GM10248 (cell line): ENCODE data around the gene RANBP3L.

ENCODE experiments used
- CTCF ChIA-PET: fragments of 300-600 bp; sonication (Branson Sonifier 250); formaldehyde crosslinking; extraction: SDS; loops from one replicate; lab custom pipeline; 2021; ENCODE audit warnings: antibody characterized with exemption; lab: Yijun Ruan, JAX
- POLR2A ChIA-PET: fragments of 350-650 bp; sonication (Branson Sonifier 250); formaldehyde crosslinking; extraction: SDS; loops from one replicate; lab custom pipeline; 2020; ENCODE audit warnings: antibody characterized with exemption; lab: Yijun Ruan, JAX
- DNase-seq: peaks from one replicate; pipeline ENCODE4 v3.0.0; 2012; ENCODE audit errors: extremely low spot score
- TF ChIP-seq, protein P1 (sequence below): IDR thresholded peaks from 2 replicates; pipeline ENCODE4 v1.5.1; 2012; ENCODE audit warnings: mild to moderate bottlenecking, low read depth; ENCODE audit errors: extremely low read depth, missing control alignments, control extremely low read depth

The RANBP3L gene

DNA sequence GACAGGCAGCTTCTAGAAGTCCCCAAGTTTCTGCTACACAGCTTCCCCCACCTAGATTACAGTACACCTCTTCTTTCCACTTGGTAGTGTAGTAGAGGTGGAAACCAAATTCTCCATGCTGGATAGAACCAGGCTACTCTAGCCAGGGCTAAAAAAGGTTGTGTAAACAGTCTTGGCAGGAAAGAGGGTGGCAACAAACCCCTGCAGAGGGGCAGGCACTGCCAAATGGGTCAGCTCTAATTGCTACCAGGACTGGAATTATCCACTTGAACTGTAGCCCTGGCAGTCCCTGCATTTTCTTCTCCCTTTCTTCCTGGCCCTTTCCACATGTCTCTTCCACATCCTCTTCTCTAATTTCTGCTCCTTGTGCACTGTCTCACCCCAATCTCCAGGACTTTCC is 24.8 kb downstream of the RANBP3L start:
- no peak for DNase-seq
- CTCF ChIA-PET, result interaction anchor here (1.3 to 7.9 kb wide), 3 partner anchors 8 to 29 kb away, joined by 3 to 54 read pairs (median 5); no protein-coding TSS in a partner anchor
- POLR2A ChIA-PET, result no interaction called here
- TF ChIP-seq, protein P1, sequence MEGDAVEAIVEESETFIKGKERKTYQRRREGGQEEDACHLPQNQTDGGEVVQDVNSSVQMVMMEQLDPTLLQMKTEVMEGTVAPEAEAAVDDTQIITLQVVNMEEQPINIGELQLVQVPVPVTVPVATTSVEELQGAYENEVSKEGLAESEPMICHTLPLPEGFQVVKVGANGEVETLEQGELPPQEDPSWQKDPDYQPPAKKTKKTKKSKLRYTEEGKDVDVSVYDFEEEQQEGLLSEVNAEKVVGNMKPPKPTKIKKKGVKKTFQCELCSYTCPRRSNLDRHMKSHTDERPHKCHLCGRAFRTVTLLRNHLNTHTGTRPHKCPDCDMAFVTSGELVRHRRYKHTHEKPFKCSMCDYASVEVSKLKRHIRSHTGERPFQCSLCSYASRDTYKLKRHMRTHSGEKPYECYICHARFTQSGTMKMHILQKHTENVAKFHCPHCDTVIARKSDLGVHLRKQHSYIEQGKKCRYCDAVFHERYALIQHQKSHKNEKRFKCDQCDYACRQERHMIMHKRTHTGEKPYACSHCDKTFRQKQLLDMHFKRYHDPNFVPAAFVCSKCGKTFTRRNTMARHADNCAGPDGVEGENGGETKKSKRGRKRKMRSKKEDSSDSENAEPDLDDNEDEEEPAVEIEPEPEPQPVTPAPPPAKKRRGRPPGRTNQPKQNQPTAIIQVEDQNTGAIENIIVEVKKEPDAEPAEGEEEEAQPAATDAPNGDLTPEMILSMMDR, result no peak

DNA sequence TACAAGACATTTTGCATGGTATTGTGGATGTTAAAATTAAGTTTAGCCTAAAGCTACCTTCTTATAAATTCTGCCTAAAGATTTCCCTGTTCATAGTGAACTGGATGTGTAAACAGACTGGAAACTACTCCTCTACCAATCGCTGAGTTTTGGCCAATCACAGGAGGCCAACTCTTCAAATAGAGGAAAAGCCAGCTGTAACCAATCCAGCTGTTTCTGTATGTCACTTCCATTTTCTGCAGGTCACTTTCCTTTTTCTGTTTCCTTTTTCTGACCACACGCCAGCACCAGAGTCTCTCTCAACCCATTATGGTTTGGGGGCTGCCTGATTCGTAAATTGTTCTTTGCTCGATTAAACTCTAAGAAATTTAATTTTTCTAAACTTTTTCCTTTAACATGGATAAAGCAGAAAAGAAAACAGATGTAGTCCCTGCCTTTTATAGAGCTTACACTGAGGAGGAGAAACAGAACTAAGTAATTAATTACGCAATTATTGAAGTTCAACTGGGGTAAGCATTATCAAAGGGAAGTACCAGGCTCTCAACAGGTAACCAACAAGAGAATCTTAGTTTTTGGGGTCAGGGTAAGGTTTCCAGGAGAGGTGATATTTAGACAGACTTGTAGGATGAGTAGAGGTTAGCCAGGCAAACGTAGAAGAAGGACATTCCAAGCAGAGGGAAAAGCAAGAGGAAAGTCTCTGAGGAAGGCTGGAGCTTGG is 27.7 kb downstream of the RANBP3L start:
- TF ChIP-seq, protein P1, result no peak
- ChIA-PET POLR2A (no interaction called here), CTCF (interaction anchor here (1.0 to 7.9 kb wide), 5 partner anchors 9 to 26 kb away, joined by 3 to 54 read pairs (median 3); no protein-coding TSS in a partner anchor)
- no peak for DNase-seq

DNA sequence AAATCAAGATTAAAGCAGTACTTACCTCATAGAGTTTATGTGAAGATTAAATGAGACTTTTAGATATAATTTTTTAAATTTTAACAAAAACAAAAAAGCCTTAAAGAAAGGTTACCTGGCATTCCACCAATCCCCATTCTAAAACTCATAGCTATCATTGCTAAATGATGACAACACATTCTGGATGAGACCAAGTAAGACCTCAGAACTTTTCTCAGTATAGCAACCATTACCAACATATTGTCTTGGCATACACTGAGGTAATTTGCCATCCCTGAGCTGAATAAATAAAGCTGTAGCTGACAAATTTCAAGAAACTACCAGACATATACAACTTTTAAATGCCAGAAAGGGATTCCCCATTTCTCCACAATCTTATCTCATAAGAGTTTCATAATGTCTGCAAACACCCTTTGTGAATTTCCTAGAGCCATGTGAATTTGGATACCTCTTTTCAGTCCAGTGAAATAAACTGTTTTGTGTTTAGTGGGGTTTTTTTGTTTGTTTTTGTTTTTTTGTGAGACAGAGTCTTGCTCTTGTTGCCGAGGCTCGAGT is 29.5 kb downstream of the RANBP3L start:
- TF ChIP-seq, protein P1, result no peak
- DNase-seq, result no peak
- POLR2A ChIA-PET, result no interaction called here
- CTCF ChIA-PET, result interaction anchor here (0.7 to 7.9 kb wide), 6 partner anchors 7 to 835 kb away, joined by 3 to 54 read pairs (median 4); no protein-coding TSS in a partner anchor

DNA sequence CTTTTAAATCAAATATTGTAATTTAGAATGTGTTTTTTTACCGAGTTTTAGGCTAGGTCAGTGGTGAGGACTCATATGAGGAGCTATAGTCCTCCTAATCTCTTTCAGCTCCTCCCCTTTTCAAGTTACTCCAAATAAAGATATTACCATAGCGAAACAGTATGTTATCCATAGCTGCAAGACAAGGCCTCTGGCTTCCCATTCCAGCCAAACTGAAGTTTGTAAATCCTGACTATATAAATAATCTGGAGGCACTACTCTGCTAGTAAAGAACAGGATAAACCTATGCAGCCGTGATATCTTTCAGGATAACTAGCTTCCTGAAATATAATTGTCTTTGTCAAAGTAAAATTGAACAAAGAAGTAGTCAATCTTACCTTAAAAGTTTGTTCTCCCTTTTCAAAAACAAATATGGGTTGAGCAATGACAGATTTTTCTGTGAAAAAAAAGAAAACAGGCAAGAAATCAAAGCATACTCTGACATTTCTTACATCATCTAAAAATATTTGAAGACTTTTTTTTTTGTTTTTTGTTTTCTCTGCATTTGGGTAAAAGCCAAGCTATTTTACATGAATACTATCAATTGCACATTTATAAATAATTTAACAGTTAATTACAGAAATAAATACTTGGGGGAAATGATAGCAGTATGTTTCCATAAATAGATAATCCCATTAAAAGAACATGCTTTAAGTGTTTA is 30.7 kb downstream of the RANBP3L start:
- no peak for DNase-seq
- ChIA-PET POLR2A (no interaction called here), CTCF (interaction anchor here (1.0 to 1.4 kb wide), 2 partner anchors 10 to 20 kb away, joined by 3 read pairs; no protein-coding TSS in a partner anchor)
- TF ChIP-seq, protein P1, result no peak

DNA sequence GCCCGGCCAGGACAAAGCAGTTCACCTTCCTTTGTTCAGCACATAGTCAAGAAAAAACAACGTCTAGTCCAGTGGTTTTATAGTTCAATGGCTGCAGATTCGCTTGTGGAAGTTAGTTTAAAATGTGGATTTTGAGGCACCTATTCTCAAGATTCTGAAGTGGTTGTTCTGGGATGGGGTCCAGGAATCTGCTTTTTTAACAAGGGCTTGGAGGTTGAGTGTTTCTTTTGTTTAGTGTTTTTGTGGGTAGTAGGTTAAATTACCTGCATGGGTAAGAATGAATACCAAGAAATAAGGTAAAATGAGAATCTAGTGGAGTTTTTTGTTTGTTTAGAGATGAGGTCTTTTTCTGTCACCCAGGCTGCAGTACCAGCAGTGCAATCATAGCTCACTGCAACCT is 31.5 kb downstream of the RANBP3L start:
- TF ChIP-seq, protein P1, result no peak
- no peak for DNase-seq
- CTCF ChIA-PET, result interaction anchor here (1.4 kb wide), 1 partner anchor 11 kb away, joined by 3 read pairs; no protein-coding TSS in a partner anchor
- POLR2A ChIA-PET, result no interaction called here

DNA sequence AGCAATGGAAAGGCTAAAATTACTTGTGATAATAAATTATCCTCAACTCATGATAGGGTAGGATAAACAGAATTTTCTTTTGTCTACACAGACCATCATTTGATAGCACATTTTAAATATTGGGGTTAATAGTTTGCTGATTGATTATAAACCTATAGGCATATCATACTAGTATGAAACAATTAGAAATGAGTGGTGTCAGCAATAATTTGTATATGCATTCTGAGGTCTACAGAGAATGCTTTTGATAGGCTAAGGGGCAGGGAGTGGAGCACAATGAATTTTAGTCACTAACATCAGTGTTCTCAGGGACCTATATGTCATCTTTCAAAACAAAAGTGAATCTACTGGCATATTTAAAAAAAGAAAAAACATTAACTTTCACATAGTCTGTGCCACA is 32.2 kb downstream of the RANBP3L start:
- ChIA-PET CTCF (interaction anchor here (0.8 to 1.7 kb wide), 5 partner anchors 8 to 36 kb away, joined by 3 to 6 read pairs (median 3); no protein-coding TSS in a partner anchor), POLR2A (no interaction called here)
- no peak for DNase-seq
- TF ChIP-seq, protein P1, result no peak
